ENCODE results near the gene CES2. TPM values are rescaled to one million over a fixed set of nuclear protein-coding genes. Genes with fewer than 3 reads are reported as not detected.

Gene CES2
- polyA plus RNA-seq, 2 of the 4 experiments (the other 2 are of a cell fraction), result 20.3 to 20.4 TPM

DNA sequence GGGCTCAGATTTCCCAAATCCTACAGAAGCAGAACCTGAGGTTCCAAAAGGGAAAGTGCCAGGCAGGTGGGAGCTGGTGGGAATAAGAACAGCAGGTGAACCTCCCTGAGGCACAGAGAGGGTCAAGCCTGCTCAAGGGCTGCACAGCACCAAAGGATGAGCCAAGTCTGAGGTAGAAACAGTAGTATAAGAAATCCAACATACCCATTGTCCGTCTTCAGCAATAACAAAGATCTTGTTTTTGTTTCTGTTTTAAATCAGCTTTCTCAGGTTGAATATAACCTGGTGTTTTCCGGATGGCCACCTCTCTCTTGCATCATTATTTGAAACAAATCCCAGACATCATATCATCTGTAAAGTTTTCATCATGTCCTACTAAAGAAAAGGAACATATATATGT lies 15.1 kb downstream of the CES2 start:
- CTCF ChIA-PET, result interaction anchor here (1.0 to 2.8 kb wide), 6 partner anchors 9 to 234 kb away, joined by 3 to 14 read pairs (median 4); partner anchors contain the start of gene CES3
- peaks cover 8% of the 10 kb centered on the region; the same call in 1 of the 3 replicates for H3K9me3 ChIP-seq
- 90% methylated on average over 2 of the region's 2 CpGs for WGBS (ENCODE audit: missing lambda C conversion rate)
- no peak overlapping the region for H3K4me3 ChIP-seq
- FAIRE-seq (no peak), ATAC-seq (no peak), DNase-seq (ENCODE audit: low read depth in 1 of 2, low spot score in 1 of 2) (no peak)
- peaks cover 12% of the 10 kb centered on the region; the same call in 2 of the 3 replicates for H3K4me1 ChIP-seq
- no peak overlapping the region for H3K4me2 ChIP-seq
- POLR2A ChIA-PET, result interaction anchor here (0.6 kb wide), 1 partner anchor 246 kb away, joined by 3 read pairs; no protein-coding TSS in a partner anchor
- no peak overlapping the region for H3K27ac ChIP-seq
- no peak for TF ChIP-seq MAZ (IDR thresholded peaks at IDR 0.05; ENCODE audit: borderline replicate concordance, low read depth, low read length)
- no peak for TF ChIP-seq ZFP36 (IDR thresholded peaks at IDR 0.05; ENCODE audit: borderline replicate concordance, partially characterized antibody)
- no peak for TF ChIP-seq FOSL2 (IDR thresholded peaks at IDR 0.05)
- TF ChIP-seq FOSL2 (CRISPR knock-in tag; IDR thresholded peaks at IDR 0.05), result no peak
- no peak for TF ChIP-seq SREBF2 (IDR thresholded peaks at IDR 0.05)
- no peak for TF ChIP-seq MYC (IDR thresholded peaks at IDR 0.05; ENCODE audit: borderline replicate concordance, low read length)
- TF ChIP-seq GATA3 (IDR thresholded peaks at IDR 0.05; ENCODE audit: borderline replicate concordance), result no peak

DNA sequence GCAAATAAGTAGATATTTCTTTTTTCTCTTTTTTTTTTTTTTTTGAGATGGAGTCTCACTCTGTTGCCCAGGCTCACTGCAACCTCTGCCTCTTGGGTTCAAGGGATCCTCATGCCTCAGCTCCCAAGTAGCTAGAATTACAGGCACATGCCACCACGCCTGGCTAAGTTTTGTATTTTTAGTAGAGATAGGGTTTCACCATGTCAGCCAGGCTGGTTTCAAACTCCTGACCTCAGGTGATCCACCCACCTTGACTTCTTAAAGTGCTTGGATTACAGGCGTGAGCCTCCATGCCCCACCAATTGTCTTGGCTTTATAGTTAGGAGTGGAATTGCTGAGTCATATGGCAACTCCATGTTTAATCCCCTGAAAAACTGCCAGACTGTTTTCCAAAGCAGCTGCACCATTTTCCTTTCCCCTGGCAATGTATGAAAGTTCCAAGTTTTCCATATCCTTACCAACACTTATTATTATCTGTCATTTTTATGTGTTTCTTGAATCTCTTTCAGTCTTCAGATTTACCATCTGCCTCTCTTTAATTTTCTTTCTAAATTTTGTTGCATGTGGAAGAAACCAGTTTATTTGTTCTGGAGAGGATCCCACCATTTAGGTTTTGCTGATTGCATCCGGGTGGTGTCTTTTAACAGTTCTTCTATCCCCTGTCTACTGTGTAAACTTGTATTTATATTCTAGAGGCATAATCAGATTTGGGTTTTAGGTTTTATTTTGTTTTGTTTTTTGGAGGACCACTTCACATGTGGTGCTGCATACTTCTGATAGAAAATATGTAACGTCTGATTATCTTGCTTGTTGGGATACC lies 15.9 kb downstream of the CES2 start:
- H3K4me2 ChIP-seq, result no peak overlapping the region
- H3K4me3 ChIP-seq, result no peak overlapping the region
- 80% methylated on average over 4 of the region's 4 CpGs for WGBS (ENCODE audit: missing lambda C conversion rate)
- H3K9me3 ChIP-seq, result peaks cover 8% of the 10 kb centered on the region; the same call in 1 of the 3 replicates
- CTCF ChIA-PET, result interaction anchor here (0.5 to 3.1 kb wide), 9 partner anchors 8 to 234 kb away, joined by 3 to 23 read pairs (median 4); partner anchors contain the start of gene CES3
- H3K27ac ChIP-seq, result no peak overlapping the region
- ATAC-seq (no peak), FAIRE-seq (no peak), DNase-seq (ENCODE audit: low read depth in 1 of 2, low spot score in 1 of 2) (no peak)
- H3K4me1 ChIP-seq, result peaks cover 12% of the 10 kb centered on the region; the same call in 2 of the 3 replicates
- POLR2A ChIA-PET, result no interaction called here
- TF ChIP-seq HOXA7 (CRISPR knock-in tag; IDR thresholded peaks at IDR 0.05) (no peak), MAFK (IDR thresholded peaks at IDR 0.05; ENCODE audit: partially characterized antibody) (peak; percentile 77), NFE2L2 (conservative IDR thresholded peaks at IDR 0.05; ENCODE audit: low read length) (peak; percentile 33; the same call in 1 of the 2 replicates)

DNA sequence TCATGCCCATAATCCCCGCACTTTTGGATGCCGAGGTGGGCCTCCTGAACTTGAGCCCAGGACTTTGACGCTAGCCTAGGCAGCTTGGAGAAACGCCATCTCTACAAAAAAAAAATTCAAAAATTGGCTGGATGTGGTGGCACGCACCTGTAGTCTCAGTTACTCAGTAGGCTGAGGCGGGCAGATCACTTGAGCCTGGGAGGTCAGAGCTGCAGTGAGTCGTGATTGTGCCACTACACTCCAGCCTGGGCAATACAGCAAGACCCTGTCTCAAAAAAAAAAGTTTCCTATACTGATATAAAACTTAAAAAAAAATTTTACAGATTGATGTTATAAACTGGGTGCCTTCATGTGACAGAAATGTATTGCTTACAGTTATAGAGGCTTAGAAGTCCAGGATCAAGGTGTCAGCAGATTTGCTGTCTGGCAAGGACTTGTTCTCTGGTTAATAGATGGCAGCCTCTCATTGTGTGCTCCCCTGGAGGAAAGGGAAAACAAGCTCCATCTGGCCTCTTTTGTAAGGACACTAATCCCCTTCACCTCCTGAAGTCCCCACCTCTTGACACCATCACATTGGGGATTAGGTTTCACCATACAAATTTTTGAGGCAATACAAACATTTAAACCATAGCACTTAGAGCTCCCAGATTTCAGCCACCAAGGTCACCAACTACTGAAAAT lies 17.3 kb downstream of the CES2 start:
- ChIA-PET POLR2A (interaction anchor here (0.6 to 1.4 kb wide), 2 partner anchors 8 to 9 kb away, joined by 3 read pairs; partner anchors contain the start of gene CES3), CTCF (interaction anchor here (0.6 to 3.1 kb wide), 19 partner anchors 8 to 233 kb away, joined by 3 to 65 read pairs (median 6); partner anchors contain the start of gene CES3)
- Histone ChIP-seq H3K4me2 (no peak overlapping the region), H3K4me3 (no peak overlapping the region), H3K9me3 (peaks cover 8% of the 10 kb centered on the region; the same call in 1 of the 3 replicates), H3K4me1 (peaks cover 10% of the 10 kb centered on the region; the same call in 2 of the 3 replicates), H3K27ac (no peak overlapping the region)
- TF ChIP-seq KDM5A (IDR thresholded peaks at IDR 0.05) (no peak), JUN (IDR thresholded peaks at IDR 0.05) (no peak)
- FAIRE-seq (no peak), DNase-seq (ENCODE audit: low read depth in 1 of 2, low spot score in 1 of 2) (no peak), ATAC-seq (no peak)
- 79% methylated on average over 7 of the region's 7 CpGs for WGBS (ENCODE audit: missing lambda C conversion rate)

DNA sequence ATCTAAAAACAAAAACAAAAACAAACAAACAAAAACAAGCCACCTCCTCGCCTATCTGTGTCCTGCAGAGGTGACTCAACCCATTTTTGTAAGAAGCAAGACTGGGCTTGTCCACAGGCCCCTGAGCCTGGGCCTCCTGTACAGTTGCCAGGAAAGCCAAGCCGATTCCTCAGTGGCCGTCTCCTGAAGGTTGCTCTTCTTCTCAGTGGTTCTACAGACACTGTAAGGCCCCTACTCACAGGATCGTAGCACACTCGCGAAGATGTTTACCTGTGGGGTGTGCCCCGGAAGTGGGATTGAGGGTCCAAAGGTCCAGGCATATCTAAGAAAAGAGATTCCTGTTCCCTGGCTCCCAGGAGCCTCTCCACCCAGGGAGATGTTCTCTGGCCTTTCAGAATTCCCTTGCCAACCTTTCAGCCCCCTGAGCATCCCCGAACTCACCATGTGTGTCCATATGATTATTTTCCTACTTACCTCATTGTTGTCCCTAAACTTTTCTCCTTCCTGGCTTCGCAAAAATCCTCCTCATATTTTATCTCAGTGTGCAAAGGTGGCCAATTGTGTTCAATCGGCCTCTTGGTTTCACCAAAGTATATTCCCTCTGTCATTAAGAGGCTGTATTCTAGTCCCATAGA lies 18.3 kb downstream of the CES2 start:
- WGBS (ENCODE audit: missing lambda C conversion rate), result 35% methylated on average over 10 of the region's 10 CpGs
- CTCF ChIA-PET, result interaction anchor here (0.6 to 3.1 kb wide), 69 partner anchors 8 to 522 kb away, joined by 3 to 65 read pairs (median 4); partner anchors contain the start of genes B3GNT9, CES3, CES4A and EXOC3L1
- FAIRE-seq, result no peak
- Histone ChIP-seq H3K4me3 (no peak overlapping the region), H3K27ac (peak overlapping the region; percentile 26 to 38; a peak in 3 of 6 replicates), H3K9me3 (peaks cover 8% of the 10 kb centered on the region; the same call in 1 of the 3 replicates), H3K4me2 (peak overlapping the region; percentile 41), H3K4me1 (peaks cover 8% of the 10 kb centered on the region; the same call in 2 of the 3 replicates)
- peak; percentile 48 to 52; a peak in 4 of 6 replicates for ATAC-seq
- POLR2A ChIA-PET, result interaction anchor here (1.4 kb wide), 1 partner anchor 8 kb away, joined by 3 read pairs; the partner anchor contains the start of gene CES3
- DNase-seq (ENCODE audit: low read depth in 1 of 2, low spot score in 1 of 2), result no peak
- TF ChIP-seq HOXB5 (CRISPR knock-in tag; IDR thresholded peaks at IDR 0.05), result no peak
